Measurements from ENCODE around the gene PALLD.
"Not testable (repeated sequence)": the region's sequence is repeated elsewhere in the genome, so short reads cannot be mapped to it uniquely, and the experiment has no call there.

PALLD gene

DNA sequence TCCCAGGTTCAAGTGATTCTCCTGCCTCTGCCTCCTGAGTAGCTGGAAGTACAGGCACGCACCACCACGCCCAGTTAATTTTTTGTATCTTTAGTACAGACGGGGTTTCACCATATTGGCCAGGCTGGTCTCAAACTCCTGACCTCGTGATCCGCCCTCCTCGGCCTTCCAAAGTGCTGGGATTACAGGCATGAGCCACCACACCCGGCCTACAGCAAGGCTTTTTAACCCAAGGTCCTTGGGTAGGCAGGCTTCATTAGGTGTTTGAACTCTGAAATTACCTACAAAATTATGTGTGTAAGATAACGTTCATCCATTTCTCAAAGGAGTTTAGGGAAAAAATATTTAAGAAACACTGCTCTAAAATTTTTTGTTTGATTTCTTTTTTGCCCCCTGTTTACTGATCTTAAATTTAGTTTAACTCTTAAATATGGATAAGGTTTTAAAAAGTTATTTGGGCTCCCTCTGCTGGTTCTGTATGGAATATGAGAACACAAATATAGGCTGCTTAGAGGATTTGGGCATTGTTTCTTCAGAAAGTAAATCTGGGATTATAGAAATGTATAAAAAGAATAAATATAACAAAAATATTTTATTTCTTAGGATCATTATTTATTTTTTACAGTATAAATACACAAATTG lies 420.4 kb downstream of the PALLD start:
- DNase-seq (ENCODE audit: extremely low read depth in 1 of 2, low read depth in 1 of 2), result no peak

GRCh38 chr4:168919706-168920324 lies 423.0 kb downstream of the PALLD start:
- no peak for DNase-seq (ENCODE audit: extremely low read depth in 1 of 2, low read depth in 1 of 2)

DNA sequence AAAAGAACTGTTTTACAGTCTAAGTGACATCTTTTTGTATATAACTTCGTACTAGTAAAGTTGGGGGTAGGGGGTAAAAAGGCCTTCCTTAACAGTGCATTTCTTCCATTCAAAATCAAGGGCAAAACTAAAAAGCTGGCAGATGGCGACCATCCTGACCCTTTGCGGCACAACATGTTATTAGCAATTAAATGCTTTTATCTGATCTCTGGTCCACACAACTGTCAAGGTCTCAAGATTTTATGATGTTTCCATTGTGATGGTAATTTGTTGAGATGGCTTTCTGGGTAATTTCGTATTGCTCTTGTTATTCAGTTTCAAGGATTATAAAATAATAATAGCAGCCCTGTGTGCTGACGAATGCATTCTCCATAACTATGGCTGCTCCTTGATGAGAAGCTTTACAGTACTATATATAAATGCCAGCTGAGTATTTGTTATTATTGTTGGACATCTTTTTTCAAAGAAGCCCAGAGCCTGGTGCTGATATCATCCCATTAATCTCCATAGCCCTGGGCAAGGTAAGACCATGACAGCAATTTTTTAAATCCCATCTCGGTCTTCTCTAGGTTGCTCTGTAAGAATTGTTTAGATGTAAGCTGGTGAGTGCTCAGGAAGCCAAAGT lies 423.7 kb downstream of the PALLD start:
- DNase-seq (ENCODE audit: extremely low read depth in 1 of 2, low read depth in 1 of 2), result no peak

DNA sequence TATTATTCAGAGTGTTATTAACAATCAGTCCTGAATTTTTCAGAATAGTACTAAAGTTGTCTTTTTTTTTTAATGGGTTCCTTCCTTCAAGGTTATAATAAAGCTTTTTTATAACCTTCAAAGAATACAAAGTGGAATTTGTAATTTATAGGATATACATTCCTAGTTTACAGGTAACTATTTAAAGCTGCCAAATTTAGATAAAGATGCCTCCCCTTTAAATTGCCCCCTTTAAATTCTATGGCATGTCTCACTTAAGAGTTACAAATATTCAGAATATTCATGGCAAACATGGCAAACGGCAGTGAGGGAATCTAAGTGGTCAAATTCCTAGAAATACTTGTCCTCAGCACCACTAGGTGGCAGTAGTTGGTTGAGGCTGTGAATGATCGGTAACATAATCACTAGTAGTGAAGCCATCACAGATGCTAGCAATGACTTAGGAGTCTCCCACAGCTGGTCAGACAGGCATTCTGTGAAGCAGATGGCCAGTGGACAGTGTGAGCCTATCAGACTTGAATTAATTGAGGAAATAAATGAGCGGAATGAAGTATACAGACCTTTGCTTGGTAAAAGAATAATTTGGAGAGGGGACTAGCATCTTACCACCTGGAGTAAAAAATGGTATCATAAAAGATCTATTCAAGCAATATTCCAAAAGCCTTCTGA lies 426.8 kb downstream of the PALLD start:
- peak in 1 of 2 donors; percentile 11 for DNase-seq (ENCODE audit: extremely low read depth in 1 of 2, low read depth in 1 of 2)

GRCh38 chr4:168924667-168925066 lies 427.8 kb downstream of the PALLD start:
- DNase-seq (ENCODE audit: extremely low read depth in 1 of 2, low read depth in 1 of 2), result no peak

- DNase-seq (ENCODE audit: extremely low read depth in 1 of 2, low read depth in 1 of 2), result no peak
These were observed 429.1 kb downstream of the PALLD start for GRCh38 chr4:168925789-168926490.

DNA sequence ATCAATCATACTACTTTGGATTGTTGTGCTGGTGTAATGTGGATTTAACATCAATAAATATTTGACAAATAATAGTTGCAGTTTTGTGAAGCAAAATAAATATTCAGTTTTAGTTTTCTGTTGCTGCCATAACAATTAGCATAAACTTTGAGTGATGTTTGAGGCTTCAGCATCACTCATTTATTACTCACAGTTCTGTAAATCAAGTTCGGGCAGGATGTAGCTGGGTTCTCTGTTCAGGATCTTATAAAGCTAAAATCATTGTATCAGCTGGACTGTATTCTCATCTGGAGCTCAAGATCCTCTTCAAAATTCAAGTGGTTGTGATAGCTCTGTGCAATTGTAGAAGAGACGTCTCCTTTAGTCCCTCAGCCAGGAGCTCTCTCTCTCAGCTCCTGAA lies 431.5 kb downstream of the PALLD start:
- no peak for DNase-seq (ENCODE audit: extremely low read depth in 1 of 2, low read depth in 1 of 2)

- DNase-seq (ENCODE audit: extremely low read depth in 1 of 2, low read depth in 1 of 2), result no peak
These were observed 432.0 kb downstream of the PALLD start for GRCh38 chr4:168928875-168929274.

DNA sequence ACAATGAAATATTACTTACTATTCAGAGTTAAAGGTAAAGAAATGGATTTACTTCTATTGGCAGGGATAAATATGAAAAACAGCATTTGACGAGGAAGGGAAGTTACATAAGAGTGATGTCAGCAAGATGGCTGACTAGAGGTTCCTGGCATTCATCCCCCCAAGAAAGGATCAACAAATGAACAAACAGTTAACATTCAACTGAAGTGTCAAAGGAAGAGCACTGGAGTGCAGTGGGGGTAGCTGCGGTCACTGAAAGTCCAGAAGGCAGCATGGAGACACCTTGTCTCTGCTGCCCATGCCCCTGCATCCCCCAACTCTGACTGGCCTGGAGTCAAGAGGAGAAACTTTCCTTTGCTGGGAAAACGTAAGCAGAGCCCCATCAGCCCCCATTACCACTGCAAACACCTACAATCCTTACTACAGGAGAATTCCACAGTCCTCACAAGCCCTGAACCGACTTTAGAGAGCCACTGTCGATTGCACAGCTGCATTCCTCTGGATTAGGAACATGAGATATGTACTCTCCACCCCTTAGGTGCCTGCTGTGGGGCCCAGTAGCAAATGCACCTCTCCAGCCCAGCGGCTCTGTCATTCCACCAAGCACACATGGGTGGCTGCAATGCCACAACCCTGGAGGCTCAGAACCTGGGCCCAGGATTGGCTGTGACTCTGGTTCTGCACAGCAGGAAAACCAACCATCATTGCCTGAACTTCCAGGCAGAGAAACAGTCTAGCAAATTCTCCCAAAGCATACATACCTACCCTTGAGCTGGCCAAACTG lies 433.8 kb downstream of the PALLD start:
- no peak for DNase-seq (ENCODE audit: extremely low read depth in 1 of 2, low read depth in 1 of 2)

DNA sequence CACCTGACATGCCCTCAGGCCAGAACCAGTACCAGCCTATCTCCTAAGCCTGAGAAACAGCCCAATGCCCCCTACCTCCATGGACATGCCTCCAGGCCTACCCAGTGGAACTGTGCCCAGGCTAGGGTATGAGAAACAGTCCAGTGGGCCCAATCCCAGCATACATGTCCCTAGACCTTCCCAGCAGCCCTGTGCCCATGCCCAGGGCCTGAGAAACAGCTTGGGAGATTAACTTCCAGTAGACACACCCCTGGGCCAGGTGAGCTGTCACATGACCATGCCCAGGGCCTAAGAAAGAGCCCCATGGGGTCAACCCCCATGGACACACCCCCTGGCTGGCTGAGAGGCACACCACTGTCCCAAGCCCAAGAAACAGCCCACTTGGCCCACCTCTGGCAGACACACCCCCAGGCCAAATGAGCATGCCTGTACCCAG lies 434.4 kb downstream of the PALLD start:
- no peak for DNase-seq (ENCODE audit: extremely low read depth in 1 of 2, low read depth in 1 of 2)

- DNase-seq (ENCODE audit: extremely low read depth in 1 of 2, low read depth in 1 of 2), result no peak
These were observed 435.3 kb downstream of the PALLD start for GRCh38 chr4:168932138-168932537.

- DNase-seq (ENCODE audit: extremely low read depth in 1 of 2, low read depth in 1 of 2), result no peak
These were observed 436.6 kb downstream of the PALLD start for GRCh38 chr4:168933423-168933822.

- DNase-seq (ENCODE audit: extremely low read depth in 1 of 2, low read depth in 1 of 2), result not testable (repeated sequence)
These were observed 440.6 kb downstream of the PALLD start for GRCh38 chr4:168937473-168937872.

- no peak for DNase-seq (ENCODE audit: extremely low read depth in 1 of 2, low read depth in 1 of 2)
These were observed 446.1 kb downstream of the PALLD start for GRCh38 chr4:168942985-168943384.

- DNase-seq (ENCODE audit: extremely low read depth in 1 of 2, low read depth in 1 of 2), result no peak
These were observed 448.4 kb downstream of the PALLD start for GRCh38 chr4:168945291-168945690.

- not testable (repeated sequence) for DNase-seq (ENCODE audit: extremely low read depth in 1 of 2, low read depth in 1 of 2)
These were observed 456.0 kb downstream of the PALLD start for GRCh38 chr4:168952821-168953246.

- DNase-seq (ENCODE audit: extremely low read depth in 1 of 2, low read depth in 1 of 2), result no peak
These were observed 458.8 kb downstream of the PALLD start for GRCh38 chr4:168955674-168956073.

- DNase-seq (ENCODE audit: extremely low read depth in 1 of 2, low read depth in 1 of 2), result no peak
These were observed 463.9 kb downstream of the PALLD start for GRCh38 chr4:168960716-168961115.

DNA sequence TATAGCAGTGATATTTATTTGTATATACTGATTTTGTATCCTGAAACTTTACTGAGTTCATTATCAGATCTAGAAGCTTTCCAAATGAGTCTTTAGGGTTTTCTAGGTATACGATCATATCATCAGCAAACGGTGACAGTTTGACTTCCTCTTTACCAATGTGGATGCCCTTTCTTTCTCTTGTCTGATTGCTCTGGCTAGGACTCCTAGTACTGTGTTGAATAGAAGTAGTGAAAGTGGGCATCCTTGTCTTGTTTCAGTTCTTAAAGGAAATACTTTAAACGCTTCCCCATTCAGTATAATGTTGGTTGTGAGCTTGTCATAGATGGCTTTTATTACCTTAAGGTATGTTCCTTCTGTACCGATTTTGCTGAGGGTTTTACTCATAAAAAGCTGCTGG lies 475.7 kb downstream of the PALLD start:
- DNase-seq (ENCODE audit: extremely low read depth in 1 of 2, low read depth in 1 of 2), result no peak
